Loucy (cell line): ENCODE measurements around the gene HIPK1.
"Not testable (repeated sequence)": the region's sequence is repeated elsewhere in the genome, so short reads cannot be mapped to it uniquely, and the experiment has no call there.

Experiments used
- CTCF ChIP-seq: fragments of 200-600 bp; sonication (generic); conservative IDR thresholded peaks from 2 replicates; pipeline ENCODE4 v1.5.1; 2014; ENCODE audit warnings: mild to moderate bottlenecking, antibody characterized with exemption, low read length
- EZH2phosphoT487 ChIP-seq: fragments of 200-600 bp; IDR thresholded peaks from 2 replicates; pipeline ENCODE4 v1.6.1; 2018; ENCODE audit warnings: antibody characterized with exemption, mild to moderate bottlenecking, moderate library complexity, borderline replicate concordance

- not testable (repeated sequence) for TF ChIP-seq CTCF, EZH2phosphoT487
Measured at GRCh38 chr1:114006825-114007224, 77.7 kb downstream of the HIPK1 start.
